ENCODE results near the gene SIGLECL1. TPM values are rescaled to one million over a fixed set of nuclear protein-coding genes. Genes with fewer than 3 reads are reported as not detected.

Gene SIGLECL1
- total and polyA plus RNA-seq, 2 experiments from 2014 or later = not detected

- Mint-ChIP-seq H3K4me1 (peaks cover 52% of the 10 kb centered on the region), H3K27ac (no peak overlapping the region), H3K4me3 (no peak overlapping the region), H3K36me3 (ENCODE audit: low read depth) (no peaks in the 10 kb centered on the region), H3K27me3 (ENCODE audit: insufficient read depth, low read depth, poor library complexity) (peaks cover 11% of the 10 kb centered on the region), H3K9me3 (no peaks in the 10 kb centered on the region; the same call in 1 of the 3 replicates)
- H3K79me2 ChIP-seq (replicated peaks; ENCODE audit: insufficient read depth) = no peaks in the 10 kb centered on the region
- H4K20me1 ChIP-seq (replicated peaks; ENCODE audit: insufficient read depth) = no peaks in the 10 kb centered on the region
- H3K4me2 ChIP-seq = peak overlapping the region; percentile 65
- DNase-seq (ENCODE audit: low spot score) = peak; percentile 36
- peaks cover 10% of the 10 kb centered on the region; the same call in 1 of the 2 replicates for H3K9me2 ChIP-seq (ENCODE audit: insufficient read depth)
- H3K27ac ChIP-seq (ENCODE audit: low read depth) = peak overlapping the region; percentile 50; the same call in 1 of the 2 replicates
- no peaks in the 10 kb centered on the region for H3K27me3 ChIP-seq (ENCODE audit: insufficient read depth)
- no peaks in the 10 kb centered on the region; the same call in 1 of the 2 replicates for H3K36me3 ChIP-seq (ENCODE audit: insufficient read depth)
- TF ChIP-seq ZNF331 (CRISPR knock-in tag; IDR thresholded peaks at IDR 0.05; ENCODE audit: low read depth) = no peak
- no peak for TF ChIP-seq ZNF114 (CRISPR knock-in tag; IDR thresholded peaks at IDR 0.05)
- TF ChIP-seq REST (IDR thresholded peaks at IDR 0.05; ENCODE audit: unreplicated experiment) = no peak
- peak in 1 of 2 experiments; percentile 23; a peak in 1 of 4 replicates for TF ChIP-seq CTCF (conservative IDR thresholded peaks at IDR 0.05; ENCODE audit: low read depth in 2 of 2)
- TF ChIP-seq CREB1 (CRISPR knock-in tag; IDR thresholded peaks at IDR 0.05; ENCODE audit: low read depth) = no peak
- TF ChIP-seq EZH2 (IDR thresholded peaks at IDR 0.05; ENCODE audit: low read depth, unreplicated experiment) = no peak
- peak overlapping the region; percentile 70 for H2AFZ ChIP-seq
- no peak overlapping the region; the same call in 1 of the 2 replicates for H3K4me3 ChIP-seq
- peak; percentile 16 for ATAC-seq
- peaks cover 2% of the 10 kb centered on the region; the same call in 1 of the 2 replicates for H3F3A ChIP-seq (replicated peaks; ENCODE audit: low read depth)
- H3K4me1 ChIP-seq (ENCODE audit: insufficient read depth) = peaks cover 45% of the 10 kb centered on the region
Observed at GRCh38 chr19:51294211-51294976, 43.5 kb downstream of the SIGLECL1 start.

- Mint-ChIP-seq H3K36me3 (ENCODE audit: low read depth) (no peaks in the 10 kb centered on the region), H3K4me3 (peak overlapping the region; percentile 23; the same call in 1 of the 3 replicates), H3K4me1 (peaks cover 52% of the 10 kb centered on the region), H3K27ac (no peak overlapping the region), H3K27me3 (ENCODE audit: insufficient read depth, low read depth, poor library complexity) (peaks cover 11% of the 10 kb centered on the region), H3K9me3 (no peaks in the 10 kb centered on the region; the same call in 1 of the 3 replicates)
- Histone ChIP-seq H3K27me3 (ENCODE audit: insufficient read depth) (no peaks in the 10 kb centered on the region), H4K20me1 (replicated peaks; ENCODE audit: insufficient read depth) (no peaks in the 10 kb centered on the region), H3K4me3 (peak overlapping the region; percentile 4; the same call in 1 of the 2 replicates), H3K9me2 (ENCODE audit: insufficient read depth) (peaks cover 10% of the 10 kb centered on the region; the same call in 1 of the 2 replicates), H3K27ac (ENCODE audit: low read depth) (no peak overlapping the region), H3F3A (replicated peaks; ENCODE audit: low read depth) (peaks cover 2% of the 10 kb centered on the region; the same call in 1 of the 2 replicates), H2AFZ (peak overlapping the region; percentile 70), H3K4me1 (ENCODE audit: insufficient read depth) (peaks cover 45% of the 10 kb centered on the region), H3K36me3 (ENCODE audit: insufficient read depth) (no peaks in the 10 kb centered on the region; the same call in 1 of the 2 replicates), H3K79me2 (replicated peaks; ENCODE audit: insufficient read depth) (no peaks in the 10 kb centered on the region), H3K4me2 (peak overlapping the region; percentile 65; the same call in 1 of the 2 replicates)
- DNase-seq (ENCODE audit: low spot score) = no peak
- no peak for ATAC-seq
- no peak for TF ChIP-seq ZNF114 (CRISPR knock-in tag; IDR thresholded peaks at IDR 0.05)
- TF ChIP-seq NANOG (IDR thresholded peaks at IDR 0.05; ENCODE audit: borderline replicate concordance) = no peak
- no peak for TF ChIP-seq ZNF462 (CRISPR knock-in tag; IDR thresholded peaks at IDR 0.05)
Observed at GRCh38 chr19:51294977-51295375, 44.1 kb downstream of the SIGLECL1 start.

Measured in GM23338 (cell line).